ENCODE data around the gene MT1E. TPM values are rescaled to one million over a fixed set of nuclear protein-coding genes. Genes with fewer than 3 reads are reported as not detected.

The MT1E gene
- total and polyA plus RNA-seq, 11 donors, result 33.3 to 192 (median 103) TPM

GRCh38 chr16:56647641-56648431 is 22.3 kb downstream of the MT1E start:
- H3K4me3 ChIP-seq, result no peak overlapping the region
- ATAC-seq, result no peak
- no peak for DNase-seq
- H3K36me3 ChIP-seq, result no peaks in the 10 kb centered on the region
- TF ChIP-seq POLR2A (IDR thresholded peaks at IDR 0.05), result no peak
- TF ChIP-seq CTCF (IDR thresholded peaks at IDR 0.05), result no peak
- H3K4me1 ChIP-seq, result peaks cover 0 to 14% (median 9%) of the 10 kb centered on the region in 12 donors
- 35 to 59% (median 42%) methylated on average over 25 to 33 of the region's 33 CpGs for WGBS, 4 donors
- H3K27ac ChIP-seq, result no peak overlapping the region
- no peaks in the 10 kb centered on the region for H3K9me3 ChIP-seq
- H3K27me3 ChIP-seq, result peaks cover 0 to 65% (median 27%) of the 10 kb centered on the region in 9 donors
- intact Hi-C loops (cut with DNase I), result no loop called here

- ATAC-seq (no peak), DNase-seq (no peak)
- intact Hi-C loops (cut with DNase I), result no loop called here
- 96 to 100% (median 99%) methylated on average over 2 of the region's 2 CpGs for WGBS, 4 donors
- Histone ChIP-seq H3K4me1 (no peaks in the 10 kb centered on the region), H3K9me3 (no peaks in the 10 kb centered on the region), H3K36me3 (no peaks in the 10 kb centered on the region), H3K27ac (no peak overlapping the region), H3K4me3 (no peak overlapping the region), H3K27me3 (peaks cover 0 to 51% (median 20%) of the 10 kb centered on the region in 9 donors)
- no peak for TF ChIP-seq POLR2A (IDR thresholded peaks at IDR 0.05)
- no peak for TF ChIP-seq CTCF (IDR thresholded peaks at IDR 0.05)
Measured at GRCh38 chr16:56649271-56649670, 23.7 kb downstream of the MT1E start.

GRCh38 chr16:56649820-56650219 is 24.2 kb downstream of the MT1E start:
- ATAC-seq (no peak), DNase-seq (no peak)
- intact Hi-C loops (cut with DNase I), result no loop called here
- H3K4me1 ChIP-seq, result no peaks in the 10 kb centered on the region
- H3K36me3 ChIP-seq, result no peaks in the 10 kb centered on the region
- H3K27me3 ChIP-seq, result peaks cover 0 to 45% (median 16%) of the 10 kb centered on the region in 9 donors
- H3K27ac ChIP-seq, result no peak overlapping the region
- 83 to 88% (median 87%) methylated on average over 3 of the region's 3 CpGs for WGBS, 4 donors
- no peak for TF ChIP-seq POLR2A (IDR thresholded peaks at IDR 0.05)
- TF ChIP-seq CTCF (IDR thresholded peaks at IDR 0.05), result no peak
- no peak overlapping the region for H3K4me3 ChIP-seq
- H3K9me3 ChIP-seq, result no peaks in the 10 kb centered on the region

GRCh38 chr16:56651586-56651985 is 26.0 kb downstream of the MT1E start, which contains the start of gene MT1B:
Gene MT1B, plus strand, starts transcription at chr16:56651886. Its CDS starts 68 bp downstream, at chr16:56651954.
- H3K27ac ChIP-seq, result no peak within 1 kb of the TSS
- H3K27me3 ChIP-seq, result peaks cover 0 to 29% (median 12%) of the 10 kb centered on the region in 9 donors
- 61 to 80% (median 68%) methylated on average over 6 to 7 of the region's 7 CpGs for WGBS, 4 donors
- intact Hi-C loops (cut with DNase I), result no loop called here
- TF ChIP-seq POLR2A (IDR thresholded peaks at IDR 0.05) (no peak), CTCF (IDR thresholded peaks at IDR 0.05) (no peak)
- H3K4me1 ChIP-seq, result no peaks in the 10 kb centered on the region
- ATAC-seq (no peak), DNase-seq (no peak)
- H3K36me3 ChIP-seq, result no peaks in the 10 kb centered on the region
- no peaks in the 10 kb centered on the region for H3K9me3 ChIP-seq
- no peak within 1 kb of the TSS for H3K4me3 ChIP-seq
